GM19035 (cell line): ENCODE data around the gene ZBTB32.

Experiments
- ATAC-seq: cut with Tn5 transposase; IDR thresholded peaks from one replicate; pipeline ENCODE4 v1.9.1; 2021; ENCODE audit not compliant: unreplicated experiment

Gene ZBTB32

DNA sequence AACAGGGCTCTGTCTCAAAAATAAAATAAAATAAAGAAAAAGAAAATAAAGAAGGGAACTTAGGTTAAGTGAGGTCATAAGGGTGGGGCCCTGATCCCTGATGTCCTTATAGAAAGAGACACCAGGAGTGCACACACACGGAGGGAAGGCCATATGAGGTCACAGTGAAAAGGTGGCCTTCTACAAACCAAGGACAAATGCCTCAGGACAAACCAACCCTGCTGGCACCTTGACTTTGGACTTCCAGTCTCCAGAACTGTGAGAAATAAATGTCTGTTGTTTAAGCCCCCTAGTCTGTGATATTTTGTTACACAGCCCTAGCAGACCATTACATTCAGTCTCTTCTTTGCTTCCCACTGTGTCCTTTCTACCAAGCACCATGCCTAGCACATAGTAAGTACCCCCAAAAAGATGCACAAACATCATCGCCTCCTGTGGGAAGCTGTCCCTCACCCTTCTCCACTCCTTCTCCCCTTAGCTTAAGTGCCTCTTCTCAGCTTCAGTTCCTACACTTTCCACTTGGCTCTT is 8.4 kb upstream of the ZBTB32 start:
- ATAC-seq = no peak

DNA sequence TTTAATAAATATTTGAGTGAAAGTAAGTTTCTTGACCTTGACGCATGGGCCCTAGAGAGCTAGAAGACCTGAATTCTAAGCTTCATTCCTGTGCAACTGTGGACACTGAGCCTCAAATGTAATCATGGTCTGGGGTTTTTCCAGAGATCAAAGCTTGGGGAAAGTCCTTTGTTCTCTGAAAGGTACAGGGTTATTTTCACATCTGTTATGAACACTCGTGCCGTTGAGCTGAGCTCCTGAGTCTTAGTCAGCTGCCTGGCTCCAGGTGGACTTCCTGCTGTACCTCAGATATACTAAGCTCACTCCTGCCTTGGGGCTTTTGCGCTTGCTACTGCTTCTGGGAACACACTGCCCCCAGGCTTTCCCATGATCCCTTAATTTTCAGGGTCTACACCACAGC is 7.5 kb upstream of the ZBTB32 start:
- ATAC-seq = no peak

DNA sequence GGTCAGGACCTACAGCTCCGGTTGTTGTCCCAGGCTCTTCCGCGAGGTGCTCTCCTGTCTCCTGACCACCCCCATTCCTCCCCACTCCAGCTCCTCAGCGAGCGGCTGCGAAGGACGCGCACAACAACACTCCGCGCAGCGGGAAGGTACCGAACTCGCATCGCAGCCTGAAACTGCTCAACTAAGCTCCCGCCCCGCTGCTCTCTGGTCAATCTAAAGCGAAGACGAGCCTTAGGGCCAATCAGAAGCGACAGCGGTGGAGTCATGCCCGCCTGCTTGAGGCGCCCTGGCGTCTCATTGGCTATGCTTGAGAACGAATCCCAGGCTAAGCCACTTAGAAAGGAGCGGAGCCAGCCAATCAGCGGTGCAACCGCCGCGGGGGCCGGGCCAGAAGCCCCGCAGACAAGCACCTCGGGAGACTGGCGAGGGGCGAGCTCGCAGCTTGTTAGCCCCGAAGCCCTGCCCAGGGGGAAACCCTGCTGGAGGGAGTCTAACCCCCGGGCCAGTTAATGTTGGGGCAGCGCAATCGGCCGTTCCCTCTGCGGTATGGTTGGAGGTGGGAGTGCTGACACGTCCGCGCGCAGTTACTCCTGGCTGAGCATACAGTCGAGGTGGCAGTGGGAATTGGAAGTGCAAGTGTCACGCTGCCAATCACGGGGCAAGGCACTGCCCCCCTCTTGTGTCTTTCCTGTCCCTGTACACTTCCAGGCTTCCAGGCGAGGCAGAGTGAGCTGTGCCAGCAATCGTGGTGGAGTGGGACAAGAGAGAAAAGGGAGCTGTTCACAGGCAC is 1.9 kb upstream of the ZBTB32 start:
- peak; percentile 90 for ATAC-seq

DNA sequence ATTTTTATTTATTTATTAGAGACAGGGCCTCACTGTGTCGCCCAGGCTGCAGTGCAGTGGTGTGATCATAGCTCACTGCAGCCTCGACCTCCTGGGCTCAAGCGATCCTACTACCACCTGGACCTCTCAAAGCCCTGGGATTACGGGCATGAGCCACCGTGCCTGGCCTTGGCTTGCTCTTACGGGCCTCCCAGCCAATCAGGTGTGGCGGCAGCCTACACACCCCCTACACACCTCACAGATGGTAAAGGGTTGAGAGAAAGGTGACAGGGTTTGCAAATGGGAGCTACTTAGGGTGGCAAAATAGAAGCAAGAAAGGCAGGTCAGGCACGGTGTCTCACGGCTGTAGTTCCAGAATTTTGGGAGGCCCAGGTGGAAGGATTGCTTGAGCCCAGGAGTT is 1.0 kb upstream of the ZBTB32 start:
- no peak for ATAC-seq

DNA sequence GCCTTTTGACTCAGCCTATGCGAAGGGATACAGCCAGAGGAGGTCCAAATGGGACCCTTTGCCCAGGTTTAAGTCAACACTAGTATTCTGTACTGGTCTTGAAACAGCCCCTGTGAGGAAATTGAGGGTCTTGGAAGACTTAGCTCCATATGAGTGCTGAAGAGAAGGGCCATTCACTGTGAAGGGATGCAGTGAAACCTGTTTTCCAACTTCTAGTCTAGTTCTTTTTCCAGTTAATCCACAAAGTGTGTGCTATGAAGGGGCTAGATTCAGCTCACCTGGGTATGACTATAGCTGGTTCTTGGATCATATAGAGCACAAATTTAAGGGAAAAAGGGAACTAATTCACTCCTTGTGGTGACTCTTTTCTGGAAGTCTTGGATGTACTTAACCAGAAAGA is 4.0 kb downstream of the ZBTB32 start:
- ATAC-seq = no peak

DNA sequence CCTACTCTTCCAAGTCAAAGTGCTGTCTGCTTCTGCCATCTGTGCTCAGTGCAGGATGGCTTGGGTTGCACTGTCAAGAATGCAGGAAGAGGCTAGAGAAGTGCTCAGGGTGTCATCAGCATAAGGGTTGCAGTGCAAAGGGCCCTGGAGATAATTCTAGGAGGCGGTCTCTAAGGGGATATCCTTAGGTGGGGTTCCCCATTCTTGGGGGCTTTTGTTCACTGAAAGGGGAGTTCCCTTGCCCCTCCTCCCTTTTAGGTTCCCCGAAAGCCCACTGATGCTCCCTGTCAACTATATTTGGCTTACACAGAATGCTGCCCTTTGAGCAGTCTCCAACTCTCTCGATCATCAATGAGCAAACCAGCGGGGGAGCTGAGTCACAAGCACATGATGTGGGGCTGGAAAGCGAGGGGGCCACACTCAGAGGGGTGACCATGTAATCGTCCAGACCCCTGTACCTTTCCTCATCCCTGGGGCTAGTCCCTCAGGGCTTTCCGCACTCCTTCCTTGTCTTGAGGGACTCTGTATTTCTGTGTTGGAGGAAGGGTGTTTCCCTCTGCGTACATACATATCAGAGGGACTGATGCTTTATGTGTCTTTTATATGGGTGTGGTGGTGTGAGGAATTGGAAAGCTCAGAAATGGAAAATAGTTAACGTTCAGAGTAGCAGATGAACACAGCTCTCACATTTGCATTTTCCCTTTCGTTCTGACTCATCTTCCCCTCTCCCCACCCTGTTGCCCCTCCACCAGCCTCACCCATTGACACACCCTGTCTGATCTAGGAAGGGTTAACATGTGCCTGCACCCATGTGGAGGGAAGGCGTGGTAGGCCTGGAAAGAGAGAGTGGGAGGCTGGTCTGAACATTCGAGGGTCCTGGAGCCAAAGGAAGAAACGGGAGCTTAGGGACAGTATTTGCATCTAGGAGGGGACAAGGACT is 6.7 kb downstream of the ZBTB32 start:
- peak; percentile 32 for ATAC-seq

DNA sequence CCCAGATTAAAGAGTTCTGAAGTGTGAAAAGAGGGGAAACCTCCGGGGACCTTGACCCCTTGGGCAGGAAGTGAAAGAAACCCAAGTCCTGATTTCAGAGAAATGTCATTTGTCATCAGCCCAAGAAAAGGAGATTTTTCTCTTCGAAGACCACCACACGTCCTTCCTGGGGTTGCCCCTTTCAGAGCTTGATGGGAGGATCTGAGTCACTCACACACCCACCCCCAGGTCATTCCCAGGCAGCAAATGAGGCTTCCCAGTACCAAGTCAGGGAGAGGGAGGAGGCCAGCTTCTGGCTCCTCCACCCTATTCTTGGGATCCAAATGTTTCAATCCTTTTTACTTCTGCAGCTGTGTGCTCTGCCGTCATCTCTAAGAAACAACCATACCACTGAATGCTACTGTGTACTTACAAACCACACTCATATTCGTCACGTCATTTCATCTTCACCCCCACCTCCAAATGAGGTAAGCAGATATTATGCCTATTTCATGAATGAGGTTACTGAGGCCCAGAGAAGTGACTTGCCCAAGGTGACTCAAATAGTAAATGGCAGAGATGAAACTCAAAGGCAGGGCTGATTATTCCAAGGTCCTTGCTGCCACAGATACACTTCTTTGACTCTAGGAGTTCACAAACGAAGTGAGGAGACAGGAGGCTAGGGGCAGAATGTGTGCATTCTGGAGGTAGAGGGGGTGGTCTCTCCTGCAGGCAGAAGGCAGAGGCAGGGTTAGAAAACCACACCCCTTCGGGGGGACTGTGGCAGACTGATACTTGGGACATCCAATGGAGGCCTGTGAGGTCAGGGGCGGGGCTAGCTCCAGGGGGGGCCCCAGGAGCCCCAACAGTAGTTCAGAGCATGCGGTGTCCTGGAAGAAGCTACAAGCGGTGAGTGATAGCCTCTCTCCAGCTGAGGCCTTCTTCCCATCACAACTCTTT is 8.5 kb downstream of the ZBTB32 start:
- ATAC-seq = no peak

DNA sequence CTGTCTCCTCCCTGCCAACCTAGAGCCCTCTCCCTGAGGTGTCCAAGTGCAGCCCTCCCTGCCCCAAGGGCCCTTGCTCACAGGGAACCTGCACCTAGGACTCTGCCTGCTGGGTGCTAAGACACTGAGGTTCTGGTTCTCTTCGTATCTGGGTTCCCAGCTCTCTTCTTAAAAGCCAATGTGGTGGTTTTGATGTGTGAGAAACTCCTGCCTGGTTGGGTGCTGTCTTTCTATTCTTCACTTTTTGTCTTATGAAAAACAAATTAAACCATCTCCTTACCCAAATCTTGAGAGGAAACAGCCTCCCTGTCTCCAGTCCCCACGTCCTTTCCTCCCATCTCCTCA is 9.1 kb downstream of the ZBTB32 start:
- ATAC-seq = no peak

DNA sequence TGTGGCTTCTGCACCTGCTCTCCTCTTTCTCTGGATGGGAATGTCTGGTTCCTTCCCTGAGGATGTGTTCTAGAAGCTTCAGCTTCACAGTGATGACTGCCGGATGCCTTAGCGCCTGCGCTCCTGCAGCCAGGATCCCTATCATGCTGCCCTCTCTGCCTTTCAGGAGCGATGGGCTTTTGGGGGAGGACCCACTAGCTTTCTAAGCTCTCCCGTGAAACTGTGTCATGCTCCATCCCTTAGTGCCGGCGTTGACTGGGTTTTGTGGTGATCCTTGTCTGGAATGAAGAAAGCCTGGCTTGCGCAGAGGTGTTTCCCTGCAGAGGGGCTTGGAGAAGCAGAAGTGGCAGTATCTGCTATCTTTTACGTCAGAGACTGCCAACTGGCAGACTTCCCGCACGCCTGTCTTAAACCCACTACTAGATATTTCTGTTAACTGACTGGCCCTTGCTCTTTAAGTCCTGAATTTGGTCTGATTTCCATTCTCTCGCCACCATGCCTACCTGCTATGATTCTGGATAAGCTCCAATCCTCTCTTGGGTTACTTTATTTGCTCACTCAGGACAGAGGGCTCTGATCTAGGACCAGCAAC is 9.6 kb downstream of the ZBTB32 start:
- ATAC-seq = no peak

DNA sequence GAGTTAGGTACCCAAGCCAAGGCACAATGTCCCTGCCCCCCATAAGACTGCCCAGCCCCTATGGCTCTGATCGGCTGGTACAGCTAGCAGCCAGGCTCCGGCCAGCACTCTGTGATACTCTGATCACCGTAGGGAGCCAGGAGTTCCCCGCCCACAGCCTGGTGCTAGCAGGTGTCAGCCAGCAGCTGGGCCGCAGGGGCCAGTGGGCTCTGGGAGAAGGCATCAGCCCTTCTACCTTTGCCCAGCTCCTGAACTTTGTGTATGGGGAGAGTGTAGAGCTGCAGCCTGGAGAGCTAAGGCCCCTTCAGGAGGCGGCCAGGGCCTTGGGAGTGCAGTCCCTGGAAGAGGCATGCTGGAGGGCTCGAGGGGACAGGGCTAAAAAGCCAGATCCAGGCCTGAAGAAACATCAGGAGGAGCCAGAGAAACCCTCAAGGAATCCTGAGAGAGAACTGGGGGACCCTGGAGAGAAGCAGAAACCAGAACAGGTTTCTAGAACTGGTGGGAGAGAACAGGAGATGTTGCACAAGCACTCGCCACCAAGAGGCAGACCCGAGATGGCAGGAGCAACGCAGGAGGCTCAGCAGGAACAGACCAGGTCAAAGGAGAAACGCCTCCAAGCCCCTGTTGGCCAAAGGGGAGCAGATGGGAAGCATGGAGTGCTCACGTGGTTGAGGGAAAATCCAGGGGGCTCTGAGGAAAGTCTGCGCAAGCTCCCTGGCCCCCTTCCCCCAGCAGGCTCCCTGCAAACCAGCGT is 10.4 kb downstream of the ZBTB32 start:
- ATAC-seq = no peak

DNA sequence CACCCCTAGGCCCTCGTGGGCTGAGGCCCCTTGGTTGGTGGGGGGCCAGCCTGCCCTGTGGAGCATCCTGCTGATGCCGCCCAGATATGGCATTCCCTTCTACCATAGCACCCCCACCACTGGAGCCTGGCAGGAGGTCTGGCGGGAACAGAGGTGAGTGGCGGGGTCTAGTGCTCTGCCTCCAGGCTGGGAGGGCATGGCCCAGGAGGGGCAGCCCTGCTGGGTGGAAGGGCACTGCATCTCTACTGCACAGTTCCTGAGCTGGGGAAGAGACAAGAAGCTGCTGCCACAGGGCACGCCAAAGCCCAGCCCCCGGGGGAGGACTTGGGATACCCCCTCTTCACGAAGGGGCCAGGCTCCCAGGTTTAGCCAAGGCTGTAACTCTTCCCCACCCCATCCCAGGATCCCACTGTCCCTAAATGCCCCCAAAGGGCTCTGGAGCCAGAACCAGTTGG is 11.0 kb downstream of the ZBTB32 start:
- ATAC-seq = no peak

DNA sequence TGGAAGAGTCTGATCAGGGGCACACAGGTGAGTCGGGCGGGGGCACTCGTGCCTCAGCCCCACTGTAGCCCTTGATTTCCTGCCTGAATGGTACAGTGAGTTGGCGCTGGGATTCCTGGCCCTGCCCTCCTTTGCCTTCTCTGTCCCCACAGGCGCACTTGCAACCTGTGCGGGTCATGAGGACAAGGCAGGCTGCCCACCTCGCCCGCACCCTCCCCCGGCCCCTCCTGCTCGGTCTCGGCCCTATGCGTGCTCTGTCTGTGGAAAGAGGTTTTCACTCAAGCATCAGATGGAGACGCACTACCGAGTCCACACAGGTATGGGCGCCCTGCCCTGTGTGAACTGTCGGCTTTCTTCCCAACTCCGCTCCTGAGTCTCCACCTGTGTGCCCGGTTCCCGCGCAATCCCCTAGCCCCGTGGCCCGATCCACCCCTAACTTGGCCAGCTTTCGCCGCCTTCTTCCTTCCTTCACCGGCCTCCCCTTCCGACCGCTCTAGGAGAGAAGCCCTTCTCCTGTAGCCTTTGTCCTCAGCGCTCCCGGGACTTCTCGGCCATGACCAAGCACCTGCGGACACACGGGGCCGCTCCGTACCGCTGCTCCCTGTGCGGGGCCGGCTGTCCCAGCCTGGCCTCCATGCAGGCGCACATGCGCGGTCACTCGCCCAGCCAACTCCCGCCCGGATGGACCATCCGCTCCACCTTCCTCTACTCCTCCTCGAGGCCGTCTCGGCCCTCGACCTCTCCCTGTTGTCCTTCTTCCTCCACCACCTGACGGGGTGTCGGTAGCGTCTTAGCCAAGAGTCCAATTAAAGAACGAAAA is 11.8 kb downstream of the ZBTB32 start:
- ATAC-seq = peak; percentile 0

DNA sequence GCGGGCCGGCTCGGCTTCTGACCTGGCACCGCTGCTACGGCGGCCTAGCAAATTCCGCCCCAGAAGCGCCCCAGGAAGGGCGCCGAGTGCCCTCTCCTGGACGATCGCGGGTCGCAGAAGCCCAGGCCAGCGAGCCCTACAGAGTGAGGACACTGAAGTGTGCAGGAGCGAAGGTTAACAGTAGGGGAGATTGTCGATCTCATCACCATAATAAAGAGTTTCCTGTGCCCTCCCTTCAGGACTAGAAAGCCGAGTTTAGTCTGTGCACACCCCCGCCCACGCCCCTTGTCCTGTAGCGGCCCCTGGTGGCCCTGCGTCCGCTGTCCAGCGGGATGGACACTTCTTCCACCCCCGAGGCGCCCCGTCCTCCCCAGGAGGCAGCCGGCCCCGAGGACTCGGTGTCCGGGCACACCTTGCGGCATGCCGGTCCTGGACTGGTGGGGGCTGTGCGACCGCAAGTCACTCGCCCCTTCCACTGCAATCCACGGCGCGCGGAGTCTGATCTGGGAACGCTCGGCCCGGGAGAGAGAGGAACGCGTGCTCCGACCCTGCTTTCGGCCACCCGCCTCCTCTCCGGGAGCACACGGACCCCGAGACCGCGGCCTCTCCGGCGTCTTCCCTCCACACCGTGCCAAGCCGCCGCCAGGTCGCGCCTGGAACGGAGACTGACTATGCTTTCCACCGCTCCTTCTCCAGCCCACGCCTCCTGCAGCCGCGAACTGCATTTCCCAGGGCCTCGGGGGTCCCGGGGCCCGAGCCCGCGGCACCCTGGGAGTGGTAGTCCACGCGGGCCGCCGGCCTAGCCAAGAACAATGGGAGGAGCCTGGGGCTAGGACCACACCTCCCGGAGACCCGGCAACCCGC is 12.7 kb downstream of the ZBTB32 start:
- peak; percentile 60 for ATAC-seq

DNA sequence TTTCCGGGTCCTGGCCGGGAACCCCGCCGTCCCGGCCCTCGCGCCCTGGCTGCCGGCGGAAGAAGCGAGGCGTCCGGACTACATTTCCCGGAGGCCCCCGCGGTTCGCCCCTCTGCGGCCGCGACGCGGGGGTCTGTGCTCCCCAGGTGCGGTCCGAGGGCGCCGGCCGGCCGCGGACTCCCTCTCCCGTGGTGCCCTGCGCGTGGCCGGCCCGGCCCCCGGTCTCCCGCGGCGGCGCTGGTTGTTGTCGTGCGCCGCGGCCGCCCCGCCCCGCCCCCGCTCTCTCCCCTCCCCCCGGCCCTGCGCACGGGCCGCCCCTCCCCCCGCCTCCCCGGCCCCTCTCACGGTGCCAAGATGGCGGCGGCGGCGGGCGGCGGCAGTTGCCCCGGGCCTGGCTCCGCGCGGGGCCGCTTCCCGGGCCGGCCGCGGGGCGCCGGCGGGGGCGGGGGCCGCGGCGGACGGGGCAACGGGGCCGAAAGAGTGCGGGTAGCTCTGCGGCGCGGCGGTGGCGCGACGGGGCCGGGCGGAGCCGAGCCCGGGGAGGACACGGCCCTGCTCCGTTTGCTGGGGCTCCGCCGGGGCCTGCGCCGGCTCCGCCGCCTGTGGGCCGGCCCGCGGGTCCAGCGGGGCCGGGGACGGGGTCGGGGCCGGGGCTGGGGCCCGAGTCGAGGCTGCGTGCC is 13.4 kb downstream of the ZBTB32 start, which contains the start of gene KMT2B:
Gene KMT2B (plus strand): TSS at position 339 of the 680 bp plus-strand sequence. CDS start 16 bp downstream, at position 355.
- peak; percentile 0 for ATAC-seq

DNA sequence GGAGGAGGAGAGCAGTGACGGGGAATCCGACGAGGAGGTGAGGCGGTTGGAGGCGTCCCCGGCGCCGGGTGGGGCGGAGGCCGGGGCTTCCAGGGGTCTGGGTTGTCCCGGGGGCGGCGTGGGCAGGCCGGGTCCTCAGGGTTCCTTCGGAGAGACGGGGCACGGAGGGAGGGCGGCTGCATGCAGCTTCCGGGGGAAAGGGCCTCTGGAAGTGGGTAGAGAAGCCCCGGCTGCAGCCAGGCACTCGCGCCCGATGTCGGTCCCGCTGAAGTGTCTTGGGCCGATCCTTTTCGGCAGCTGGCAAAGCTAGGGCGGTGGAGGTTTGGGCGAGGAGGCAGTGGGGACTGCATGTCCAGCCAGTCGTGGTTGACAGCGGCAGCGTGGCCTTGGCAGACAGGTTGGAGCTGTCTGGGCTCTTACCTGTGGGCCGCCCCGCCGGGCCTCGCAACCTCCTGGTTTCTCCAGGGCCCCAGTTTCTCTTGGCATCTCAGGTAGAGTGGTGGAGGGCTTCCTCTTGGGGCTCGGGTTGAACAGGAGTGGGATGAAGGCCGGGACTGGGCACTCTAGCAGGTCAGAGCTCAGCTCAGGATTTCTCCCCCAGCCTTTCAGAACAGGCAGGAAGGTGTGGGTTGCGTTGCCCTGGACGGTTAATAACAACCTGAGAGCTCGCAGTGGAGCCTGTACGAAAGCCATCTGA is 14.1 kb downstream of the ZBTB32 start:
- ATAC-seq = peak; percentile 1

DNA sequence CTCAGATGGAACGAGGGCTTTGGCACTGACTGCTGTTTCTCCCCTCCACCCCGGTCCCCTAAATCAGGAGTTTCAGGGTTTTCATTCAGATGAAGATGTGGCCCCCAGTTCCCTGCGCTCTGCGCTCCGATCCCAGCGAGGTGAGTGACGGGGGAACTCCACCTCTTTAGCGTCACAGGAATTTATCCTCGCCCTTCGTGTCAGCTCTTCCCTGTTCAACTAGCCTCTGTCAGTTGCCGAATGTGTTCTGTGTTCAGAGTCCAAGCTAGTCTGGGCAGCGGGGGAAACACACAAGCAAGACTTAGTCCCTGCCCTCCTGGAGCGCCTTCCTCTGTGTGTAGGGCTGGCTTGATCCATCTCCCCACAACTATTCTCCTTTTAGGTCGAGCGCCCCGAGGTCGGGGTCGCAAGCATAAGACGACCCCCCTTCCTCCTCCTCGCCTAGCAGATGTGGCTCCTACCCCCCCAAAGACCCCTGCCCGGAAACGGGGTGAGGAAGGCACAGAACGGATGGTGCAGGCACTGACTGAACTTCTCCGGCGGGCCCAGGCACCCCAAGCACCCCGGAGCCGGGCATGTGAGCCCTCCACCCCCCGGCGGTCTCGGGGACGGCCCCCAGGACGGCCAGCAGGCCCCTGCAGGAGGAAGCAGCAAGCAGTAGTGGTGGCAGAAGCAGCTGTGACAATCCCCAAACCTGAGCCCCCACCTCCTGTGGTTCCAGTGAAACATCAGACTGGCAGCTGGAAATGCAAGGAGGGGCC is 15.2 kb downstream of the ZBTB32 start:
- ATAC-seq = no peak
